NCI-H2196 treated with DMSO at 0.1 percent for 48 hours (cell line): ENCODE measurements around the gene NDUFB11.
A peak's percentile ranks its signal among the peaks of the same experiment; 100 is the strongest.
"Not testable (repeated sequence)": the region's sequence is repeated elsewhere in the genome, so short reads cannot be mapped to it uniquely, and the experiment has no call there.

Experiments used
- DNase-seq: peaks from one replicate; lab custom pipeline; 2025; ENCODE audit not compliant: unreplicated experiment; lab: John Stamatoyannopoulos, UW

Gene NDUFB11

DNA sequence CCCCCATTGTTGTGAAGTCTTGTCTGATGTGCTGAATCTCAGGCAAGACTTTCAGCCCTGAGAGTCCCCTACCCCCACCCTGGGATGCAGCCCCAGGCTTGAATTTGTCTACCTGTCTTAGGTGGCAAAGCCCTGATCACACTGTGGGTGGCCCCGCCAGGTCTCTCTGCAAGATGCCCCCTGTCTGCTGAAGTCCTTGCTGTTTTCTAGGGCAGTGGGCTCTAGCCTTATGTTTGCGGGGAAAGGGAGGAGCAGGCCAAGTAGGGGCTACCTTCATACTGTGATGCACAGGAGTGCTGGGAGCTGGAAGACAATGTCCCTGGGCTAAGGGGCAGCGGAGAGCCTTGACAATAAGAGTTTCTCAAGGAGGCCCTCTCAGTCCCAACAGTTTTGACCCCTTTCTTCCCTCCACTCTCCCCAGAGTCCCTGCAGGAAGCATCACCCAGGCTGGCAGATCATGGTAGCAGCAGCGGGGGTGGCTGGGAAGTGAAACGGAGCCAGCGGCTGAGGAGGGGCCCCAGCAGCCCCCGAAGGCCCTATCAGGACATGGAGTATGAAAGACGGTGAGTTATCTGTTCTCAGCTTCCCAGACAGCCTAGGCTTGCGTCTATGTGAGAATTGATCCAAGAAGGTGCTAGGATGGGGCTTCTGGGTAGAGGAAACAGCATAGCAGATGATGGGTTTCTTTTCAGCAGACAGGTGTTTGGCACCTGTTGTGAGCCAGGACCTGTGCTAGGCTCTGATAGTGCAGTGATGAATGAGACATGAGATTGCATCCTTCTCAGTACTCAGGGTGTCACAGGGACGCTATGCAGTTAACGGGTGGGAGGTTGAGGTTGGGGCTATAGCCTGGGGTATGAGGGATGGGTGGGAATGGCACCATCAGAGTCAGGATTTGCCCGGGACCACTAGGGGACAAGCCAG is 2.7 kb upstream of the NDUFB11 start:
- DNase-seq, result no peak

DNA sequence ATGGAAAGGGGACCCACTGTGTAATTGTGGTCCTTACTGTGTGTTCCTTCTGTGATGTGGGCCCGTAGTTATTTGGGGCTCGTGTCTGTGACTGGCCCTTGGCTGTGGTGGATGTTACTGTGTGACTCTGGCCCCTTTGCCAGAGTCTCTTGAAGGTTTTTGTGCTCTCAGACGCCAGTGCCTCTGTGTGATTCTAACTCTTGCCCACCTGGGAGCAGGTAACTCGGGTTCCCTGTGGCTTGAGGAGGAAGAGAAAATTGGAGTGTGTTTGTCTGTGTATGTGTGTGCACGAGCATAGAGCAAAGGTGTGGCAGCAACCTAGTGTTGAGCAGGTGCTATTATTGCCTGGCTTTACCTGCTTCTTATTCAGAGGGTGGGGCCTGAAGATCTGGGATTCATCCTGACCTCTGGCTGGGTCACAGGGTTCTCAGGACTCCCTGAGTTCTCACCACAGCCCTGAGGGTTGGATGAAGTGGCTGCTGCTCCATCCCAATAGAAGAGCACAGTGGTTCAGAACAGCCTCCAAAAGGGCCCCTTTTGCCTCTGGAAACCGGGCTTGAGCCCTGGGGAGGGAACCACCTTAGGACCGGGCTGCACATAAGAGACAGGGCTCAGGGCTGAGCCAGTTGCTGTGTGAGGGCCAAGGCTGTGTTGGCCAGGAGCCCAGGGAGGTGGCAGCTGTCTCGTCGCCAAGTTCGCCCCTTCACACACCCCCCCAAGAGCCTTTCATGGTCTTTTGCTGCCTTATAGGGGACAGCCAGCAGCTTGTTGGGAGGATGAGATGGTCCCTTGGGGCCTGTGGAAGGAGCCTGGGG is 1.8 kb upstream of the NDUFB11 start:
- no peak for DNase-seq

DNA sequence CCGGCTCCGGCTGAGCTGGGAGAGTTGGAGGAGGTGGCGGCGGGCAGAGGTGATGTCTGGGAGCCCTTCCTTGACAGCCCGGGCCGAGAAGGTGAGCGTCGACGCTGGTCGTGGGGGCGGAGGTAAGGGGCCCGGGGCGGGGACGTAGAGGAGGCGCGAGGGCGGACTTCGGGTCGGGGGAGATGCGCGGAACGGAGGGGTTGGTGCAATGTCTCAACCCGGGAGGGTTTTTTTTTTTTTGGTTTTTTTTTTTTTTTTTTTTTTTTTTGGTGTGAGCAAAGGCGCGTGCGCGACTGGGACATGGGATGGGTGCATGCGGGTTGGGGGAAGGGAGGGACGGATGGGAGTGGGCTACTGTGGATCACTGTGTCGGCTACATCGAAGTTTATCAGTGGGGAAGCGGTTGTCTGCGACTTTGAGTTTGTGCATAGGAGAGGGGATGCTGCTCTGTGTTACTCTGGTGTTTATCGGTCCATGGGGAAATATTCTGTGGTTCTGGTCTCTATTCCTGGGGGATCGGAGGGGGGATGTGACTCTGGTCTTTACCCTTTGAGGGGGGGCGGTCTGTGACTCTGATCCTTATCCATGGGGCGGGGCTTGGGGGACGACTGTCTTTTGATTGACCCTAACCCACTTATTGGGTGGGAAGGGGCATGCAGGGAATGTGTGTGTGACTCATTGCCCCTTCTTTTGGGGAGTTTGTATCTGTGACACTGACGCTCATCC is 1.1 kb upstream of the NDUFB11 start:
- no peak for DNase-seq

DNA sequence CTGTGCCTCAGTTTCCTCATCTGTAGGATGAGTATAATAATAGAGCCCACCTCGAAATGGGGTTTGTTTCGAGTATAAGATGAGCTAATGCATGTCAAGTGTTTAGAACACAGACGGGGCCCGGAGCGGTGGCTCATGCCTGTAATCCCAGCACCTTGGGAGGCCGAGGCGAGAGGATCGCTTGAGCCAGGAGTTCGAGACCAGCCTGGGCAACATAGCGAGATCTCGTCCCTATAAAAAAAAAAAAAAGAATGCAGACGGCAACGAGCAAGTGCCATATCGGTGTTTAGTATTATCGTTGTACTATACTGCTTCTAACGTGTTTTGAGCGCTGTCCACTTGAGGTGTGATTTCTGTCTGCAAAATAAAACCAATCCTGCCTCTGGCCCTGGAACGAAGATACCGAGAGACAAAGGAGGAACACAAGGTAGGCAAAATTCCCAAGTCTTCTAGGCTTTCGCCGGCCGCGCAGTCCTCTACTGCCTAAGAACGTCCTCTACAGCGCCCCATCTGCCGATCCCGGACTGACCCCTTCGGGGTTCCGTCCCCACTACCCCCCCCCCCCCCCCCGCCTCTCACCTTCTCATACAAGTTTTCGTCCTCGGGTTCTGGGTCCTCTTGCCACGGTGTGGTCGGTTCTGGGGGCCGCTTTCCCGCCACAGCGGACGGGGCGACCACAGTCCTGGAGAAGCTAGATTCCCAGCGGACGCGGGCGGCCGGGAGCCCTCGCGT is 442 bp downstream of the NDUFB11 start:
- no peak for DNase-seq

DNA sequence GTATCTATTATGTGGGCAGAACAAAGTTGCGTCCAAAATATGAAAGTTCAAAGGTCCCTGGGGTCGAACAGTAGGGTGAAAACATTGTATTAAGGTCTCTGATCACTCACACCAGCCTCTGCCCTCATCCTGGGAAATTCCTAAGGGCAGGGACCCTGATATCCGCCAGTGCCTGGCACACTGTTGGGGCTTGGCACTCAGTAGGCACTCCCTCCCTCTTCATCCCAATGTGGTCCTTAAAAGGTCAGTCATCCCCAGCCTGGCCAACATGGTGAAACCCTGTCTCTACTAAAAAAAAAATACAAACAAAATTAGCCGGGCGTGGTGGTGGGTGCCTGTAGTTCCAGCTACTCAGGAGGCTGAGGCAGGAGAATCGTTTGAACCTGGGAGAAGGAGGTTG is 6.3 kb downstream of the NDUFB11 start:
- DNase-seq, result no peak

DNA sequence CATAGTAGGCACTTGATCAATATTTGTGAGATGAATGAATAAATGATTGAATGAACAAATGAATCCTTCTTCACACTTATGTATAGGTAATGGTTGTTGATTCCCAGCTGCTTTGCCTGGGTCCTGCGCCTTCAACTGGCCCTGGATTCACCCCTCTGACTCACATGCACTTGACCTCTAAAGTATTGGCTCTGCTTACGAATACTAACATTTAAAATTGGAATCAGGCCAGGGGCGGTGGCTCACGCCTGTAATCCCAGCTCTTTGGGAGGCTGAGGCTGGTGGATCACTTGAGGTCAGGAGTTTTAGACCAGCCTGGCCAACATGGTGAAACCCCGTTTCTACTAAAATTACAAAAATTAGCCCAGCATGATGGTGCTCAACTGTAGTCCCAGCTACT is 8.9 kb downstream of the NDUFB11 start:
- peak; percentile 12 for DNase-seq

DNA sequence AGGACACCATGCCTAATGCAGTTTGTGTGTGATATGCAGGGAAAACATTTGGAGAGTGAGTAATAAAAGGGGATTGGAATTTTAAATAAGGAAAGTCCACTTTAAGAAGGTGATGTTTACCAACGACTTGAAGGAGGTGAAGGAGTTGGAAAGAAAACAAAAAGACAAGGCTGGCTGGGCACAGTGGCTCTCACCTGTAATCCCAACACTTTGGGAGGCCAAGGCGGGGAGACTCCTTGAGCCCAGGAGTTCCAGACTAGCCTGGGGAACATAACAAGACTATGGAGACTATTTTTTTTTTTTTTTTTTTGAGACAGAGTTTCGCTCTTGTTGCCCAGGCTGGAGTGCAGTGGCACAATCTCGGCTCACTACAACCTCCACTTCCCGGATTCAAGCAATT is 11.0 kb downstream of the NDUFB11 start:
- no peak for DNase-seq

DNA sequence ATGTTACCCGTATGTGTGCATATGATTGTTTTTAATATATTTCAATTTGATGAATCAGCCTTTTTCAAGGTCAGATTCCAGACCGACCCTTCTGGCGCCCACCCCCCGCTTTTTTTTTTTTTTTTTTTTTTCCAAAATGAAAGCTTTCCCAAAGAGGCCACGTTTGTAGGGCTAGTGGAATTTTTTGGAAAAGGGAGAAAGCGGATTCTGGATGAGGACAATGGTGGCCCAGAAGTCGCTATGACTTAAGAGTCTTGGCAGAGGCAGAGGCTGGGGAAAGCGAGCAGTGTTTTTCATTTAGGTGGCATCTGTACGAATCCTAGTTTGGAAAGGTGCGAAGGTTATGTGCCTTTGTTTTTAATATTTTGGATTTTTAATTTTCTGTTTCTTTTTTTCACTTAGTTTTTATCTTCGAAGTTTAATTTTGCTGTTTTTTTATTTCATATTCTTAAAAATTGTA is 14.6 kb downstream of the NDUFB11 start:
- DNase-seq, result no peak

DNA sequence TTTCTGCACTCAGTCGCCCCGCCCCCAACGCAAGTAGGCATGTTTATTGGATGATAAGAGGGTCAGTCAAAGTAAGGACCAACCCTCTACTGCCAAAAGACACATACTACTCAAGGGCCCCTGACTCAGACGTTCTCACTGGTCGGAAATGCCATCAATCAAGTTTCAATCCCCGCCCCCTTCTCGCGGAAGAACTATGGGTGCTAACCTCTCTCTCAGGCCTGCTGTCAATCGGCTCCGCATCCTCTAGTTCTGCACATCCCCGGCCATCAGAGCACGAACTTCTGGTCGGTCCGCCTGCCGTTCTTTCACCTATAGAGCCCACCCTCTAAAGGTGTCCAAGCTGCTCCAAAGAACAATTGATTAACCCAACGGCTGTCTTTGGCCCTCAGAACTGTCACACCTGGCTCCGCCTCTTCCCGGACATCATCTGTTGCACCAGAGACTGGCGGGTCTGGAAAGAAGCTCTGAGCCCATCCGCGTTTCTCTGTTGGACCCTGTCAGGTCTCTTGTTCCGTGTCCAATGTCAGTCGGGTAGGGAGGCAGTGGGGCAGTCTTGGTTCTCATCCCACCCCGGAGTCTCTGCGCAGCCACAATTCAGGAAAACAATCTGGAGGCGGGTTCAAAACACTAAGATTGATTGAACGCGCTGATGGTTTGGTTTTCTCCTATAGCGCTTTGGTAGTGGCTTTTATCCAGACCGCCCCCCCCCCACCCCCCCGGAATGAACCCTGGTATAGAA is 15.2 kb downstream of the NDUFB11 start:
- peak; percentile 81 for DNase-seq

DNA sequence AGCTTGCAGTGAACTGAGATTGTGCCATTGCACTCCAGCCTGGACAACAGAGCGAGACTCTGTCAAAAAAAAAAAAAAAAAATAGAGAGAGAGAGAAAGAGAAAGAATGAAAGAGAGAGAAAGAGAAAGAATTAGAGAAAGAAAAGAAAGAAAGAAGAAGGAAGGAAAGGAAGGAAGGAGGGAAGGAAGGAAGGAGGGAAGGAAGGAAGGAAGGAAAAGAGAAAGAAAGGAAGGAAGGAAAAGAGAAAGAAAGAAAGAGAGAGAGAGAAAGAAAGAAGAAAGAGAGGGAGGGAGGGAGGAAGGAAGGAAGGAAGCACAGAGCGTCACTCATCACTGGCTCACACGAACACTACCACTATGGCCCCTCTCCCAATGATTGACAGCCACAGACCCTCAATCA is 20.0 kb downstream of the NDUFB11 start:
- DNase-seq, result not testable (repeated sequence)

DNA sequence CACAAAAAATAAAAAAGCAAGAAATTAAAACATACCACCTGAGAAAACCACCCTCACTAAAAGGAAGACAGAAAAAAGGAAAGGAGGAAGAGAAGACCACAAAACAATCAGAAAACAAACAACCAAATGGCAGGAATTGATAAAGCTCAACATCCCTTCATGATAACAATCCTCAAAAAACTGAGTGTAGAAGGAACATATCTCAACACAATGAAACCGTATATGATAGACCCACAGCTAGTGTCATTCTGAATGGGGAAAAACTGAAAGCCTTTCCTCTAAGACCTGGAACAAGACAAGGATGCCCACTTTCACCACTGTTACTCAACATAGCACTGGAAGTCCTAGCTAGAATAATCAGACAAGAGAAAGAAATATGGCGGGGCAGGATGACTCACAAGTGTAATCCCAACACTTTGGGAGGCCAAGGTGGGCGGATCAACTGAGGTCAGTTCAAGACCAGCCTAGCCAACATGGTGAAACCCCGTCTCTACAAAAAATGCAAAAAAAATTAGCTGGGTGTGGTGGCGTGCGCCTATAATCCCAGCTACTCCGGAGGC is 27.9 kb downstream of the NDUFB11 start:
- not testable (repeated sequence) for DNase-seq

DNA sequence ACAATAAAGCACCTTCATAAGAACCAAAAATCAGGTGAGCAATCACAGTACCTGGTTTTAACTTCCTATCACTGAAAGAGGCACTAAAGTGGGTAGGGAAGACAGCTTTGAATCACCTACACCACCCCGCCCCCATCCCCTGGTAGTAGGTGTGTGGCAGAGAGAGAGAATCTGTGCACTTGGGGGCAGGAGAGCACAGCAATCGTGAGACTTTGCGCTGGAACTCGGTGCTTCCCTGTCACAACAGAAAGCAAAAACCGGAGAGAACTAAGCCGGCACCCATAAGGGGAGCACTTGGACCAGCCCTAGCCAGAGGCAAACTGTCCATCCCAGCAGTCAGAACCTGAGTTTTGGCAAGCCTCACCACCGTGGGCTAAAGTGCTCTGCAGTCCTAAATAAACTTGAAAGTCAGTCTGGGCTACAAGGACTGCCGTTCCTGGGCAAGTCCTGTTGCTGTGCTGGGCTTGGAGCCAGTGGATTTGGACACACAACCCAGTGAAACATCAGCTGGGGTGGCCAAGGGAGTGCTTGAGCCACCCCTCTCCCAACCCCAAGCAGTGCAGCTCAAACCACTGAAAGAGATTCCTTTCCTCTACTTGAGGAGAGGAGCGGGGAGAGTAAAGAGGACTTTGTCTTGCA is 32.1 kb downstream of the NDUFB11 start:
- DNase-seq, result no peak

DNA sequence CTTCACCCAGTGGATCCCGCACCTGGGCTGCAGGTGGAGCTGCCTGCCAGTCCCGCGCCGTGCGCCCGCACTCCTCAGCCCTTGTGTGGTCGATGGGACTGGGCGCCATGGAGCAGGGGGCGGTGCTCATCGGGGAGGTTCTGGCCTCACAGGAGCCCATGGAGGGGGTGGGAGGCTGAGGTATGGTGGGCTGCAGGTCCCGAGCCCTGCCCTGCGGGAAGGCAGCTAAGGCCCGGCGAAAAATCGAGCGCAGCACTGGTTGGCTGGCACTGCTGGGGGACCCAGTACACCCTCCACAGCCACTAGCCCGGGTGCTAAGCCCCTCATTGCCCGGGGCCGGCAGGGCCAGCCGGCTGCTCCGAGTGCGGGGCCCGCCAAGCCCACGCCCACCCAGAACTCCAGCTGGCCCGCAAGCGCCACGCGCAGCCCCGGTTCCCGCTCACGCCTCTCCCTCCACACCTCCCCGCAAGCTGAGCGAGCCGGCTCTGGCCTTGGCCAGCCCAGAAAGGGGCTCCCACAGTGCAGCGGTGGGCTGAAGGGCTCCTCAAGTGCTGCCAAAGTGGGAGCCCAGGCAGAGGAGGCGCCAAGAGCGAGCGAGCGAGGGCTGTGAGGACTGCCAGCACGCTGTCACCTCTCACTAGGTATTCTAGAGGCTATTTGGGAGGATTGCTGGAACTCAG is 33.4 kb downstream of the NDUFB11 start:
- not testable (repeated sequence) for DNase-seq

DNA sequence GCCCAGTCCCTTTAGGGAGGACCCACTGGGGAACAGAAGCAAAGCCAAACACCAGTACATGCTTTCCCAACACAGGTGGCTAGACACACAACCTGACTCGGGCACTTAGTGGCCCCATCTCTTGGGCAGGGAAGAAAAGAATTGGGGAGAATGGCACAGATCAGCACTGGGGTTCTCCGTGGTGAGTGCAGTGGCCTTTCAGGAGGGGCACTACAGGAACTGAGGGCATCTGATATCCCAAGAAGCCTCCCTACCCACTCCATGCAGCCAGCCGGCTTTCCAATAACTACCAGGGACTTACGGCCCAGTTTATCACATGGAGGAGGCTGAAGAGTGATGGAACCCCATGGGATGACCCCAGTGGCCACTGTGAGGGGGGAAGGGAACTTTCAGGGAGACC is 43.3 kb downstream of the NDUFB11 start:
- DNase-seq, result no peak

DNA sequence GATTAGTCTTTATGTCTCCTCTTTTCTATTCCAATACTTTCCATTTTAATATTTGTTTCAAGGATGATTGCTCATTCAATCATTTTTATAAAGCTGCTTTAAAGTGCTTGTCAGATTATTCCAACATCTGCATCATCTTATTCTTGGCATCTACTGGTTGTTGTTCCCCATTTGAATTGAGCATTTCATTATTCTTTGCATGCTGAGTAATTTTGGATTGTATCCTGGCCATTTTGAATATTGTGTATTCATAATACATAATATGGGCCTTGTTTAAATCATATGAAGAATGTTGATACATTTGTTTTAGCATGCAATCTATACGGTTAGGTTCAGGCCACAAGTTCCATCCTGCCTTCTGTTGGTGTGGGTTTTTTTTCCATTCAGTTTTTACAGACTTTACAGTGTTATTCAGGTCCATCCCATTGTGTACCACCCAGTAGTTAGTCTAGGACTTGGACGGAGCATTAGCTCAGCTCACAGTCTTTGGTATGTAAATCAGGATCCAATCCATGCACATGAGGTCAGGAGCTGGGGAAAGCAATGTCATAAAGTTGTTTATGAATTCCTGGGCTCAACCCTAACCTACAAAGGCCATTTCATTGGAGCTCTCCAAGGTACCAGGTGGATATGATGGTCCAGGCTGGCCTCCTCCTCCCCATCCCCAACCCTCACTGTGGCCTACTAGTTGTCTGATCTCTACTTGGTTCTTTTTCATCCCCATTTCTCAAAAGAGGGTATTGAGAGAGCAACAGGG is 46.0 kb downstream of the NDUFB11 start:
- DNase-seq, result no peak

DNA sequence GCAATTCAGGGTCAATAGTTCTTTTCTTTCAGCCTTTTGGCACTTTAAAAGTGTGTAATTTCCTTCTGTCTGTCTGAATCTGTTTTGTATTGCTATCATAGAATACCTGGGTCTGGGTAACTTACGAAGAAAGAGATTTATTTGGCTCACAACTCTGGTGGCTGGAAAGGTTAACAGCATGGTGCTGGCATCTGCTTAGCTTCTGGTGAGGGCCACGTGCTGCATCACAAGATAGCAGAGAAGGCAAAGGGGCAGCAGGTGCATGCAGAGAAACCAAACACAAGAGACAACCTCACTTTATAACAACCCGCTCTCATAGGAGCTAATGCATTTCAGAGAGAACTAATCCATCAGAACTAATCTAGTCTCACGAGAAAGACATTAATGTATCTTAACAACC is 47.5 kb downstream of the NDUFB11 start:
- no peak for DNase-seq

DNA sequence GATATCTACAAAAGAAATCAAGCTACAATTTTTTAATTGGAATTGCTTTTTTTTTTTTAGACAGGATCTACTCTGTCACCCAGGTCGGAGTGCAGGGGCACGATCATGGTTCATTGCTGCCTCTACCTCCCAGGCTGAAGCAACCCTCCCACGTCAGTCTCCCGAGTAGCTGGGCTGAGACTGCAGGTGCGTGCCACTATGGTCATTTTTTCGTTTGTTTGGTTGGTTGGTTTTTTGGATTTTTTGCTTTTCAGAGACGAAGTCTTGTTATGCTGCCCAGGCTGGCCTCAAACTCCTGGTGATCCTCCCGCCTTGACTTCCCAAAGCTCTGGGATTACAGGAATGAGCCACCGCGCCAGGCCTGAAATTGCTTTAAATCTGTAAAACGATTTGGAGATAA is 50.6 kb downstream of the NDUFB11 start:
- no peak for DNase-seq

DNA sequence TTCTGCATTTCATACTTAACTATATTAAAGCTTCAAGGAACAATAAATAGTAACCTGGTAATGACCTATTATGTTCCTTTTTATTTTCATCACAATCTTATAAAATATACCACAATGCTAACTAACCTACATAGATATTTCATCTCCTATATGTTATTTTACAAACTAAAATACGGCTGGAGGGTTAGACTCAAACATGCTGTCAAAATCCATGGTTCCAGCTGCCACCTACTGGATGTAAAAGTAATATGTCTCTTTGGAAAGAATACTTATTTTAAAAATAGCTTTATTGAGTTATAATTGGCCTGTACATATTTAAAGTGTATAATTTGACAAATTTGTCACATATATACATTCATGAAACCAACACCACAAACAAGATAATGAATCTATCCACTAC is 51.3 kb downstream of the NDUFB11 start:
- no peak for DNase-seq
